ENCODE measurements around the gene SLC47A1.
A peak's percentile ranks its signal among the peaks of the same experiment; 100 is the strongest.

Gene SLC47A1, protein sequence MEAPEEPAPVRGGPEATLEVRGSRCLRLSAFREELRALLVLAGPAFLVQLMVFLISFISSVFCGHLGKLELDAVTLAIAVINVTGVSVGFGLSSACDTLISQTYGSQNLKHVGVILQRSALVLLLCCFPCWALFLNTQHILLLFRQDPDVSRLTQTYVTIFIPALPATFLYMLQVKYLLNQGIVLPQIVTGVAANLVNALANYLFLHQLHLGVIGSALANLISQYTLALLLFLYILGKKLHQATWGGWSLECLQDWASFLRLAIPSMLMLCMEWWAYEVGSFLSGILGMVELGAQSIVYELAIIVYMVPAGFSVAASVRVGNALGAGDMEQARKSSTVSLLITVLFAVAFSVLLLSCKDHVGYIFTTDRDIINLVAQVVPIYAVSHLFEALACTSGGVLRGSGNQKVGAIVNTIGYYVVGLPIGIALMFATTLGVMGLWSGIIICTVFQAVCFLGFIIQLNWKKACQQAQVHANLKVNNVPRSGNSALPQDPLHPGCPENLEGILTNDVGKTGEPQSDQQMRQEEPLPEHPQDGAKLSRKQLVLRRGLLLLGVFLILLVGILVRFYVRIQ

GRCh38 chr17:19533718-19534561 is at the start of gene SLC47A1:
Gene SLC47A1 (plus strand): TSS chr17:19533854. CDS start chr17:19533940, 86 bp downstream.
- Histone ChIP-seq H3K79me2 (ENCODE audit: insufficient read depth, low read length) (no peaks in the 10 kb centered on the region), H3K4me2 (ENCODE audit: low read depth, low read length, poor library complexity, severe bottlenecking) (no peak within 1 kb of the TSS), H3F3A (ENCODE audit: low read depth) (no peaks in the 10 kb centered on the region), H3K9me2 (replicated peaks; ENCODE audit: low read depth, low read length) (no peaks in the 10 kb centered on the region), H4K20me1 (ENCODE audit: insufficient read depth, low read length, poor library complexity, severe bottlenecking) (no peaks in the 10 kb centered on the region), H3K9ac (ENCODE audit: low read depth, low read length, poor library complexity, severe bottlenecking) (no peak within 1 kb of the TSS), H3K36me3 (ENCODE audit: insufficient read depth, low read length) (no peaks in the 10 kb centered on the region), H3K4me1 (ENCODE audit: insufficient read depth, low read length, poor library complexity, severe bottlenecking) (no peaks in the 10 kb centered on the region), H3K4me3 (ENCODE audit: low read length, poor library complexity, severe bottlenecking) (no peak within 1 kb of the TSS), H2AFZ (ENCODE audit: low read length) (peak within 1 kb of the TSS; percentile 67; the same call in 1 of the 2 replicates), H3K27me3 (ENCODE audit: insufficient read depth, low read length, poor library complexity, severe bottlenecking) (peaks cover 5% of the 10 kb centered on the region), H3K9me3 (ENCODE audit: insufficient read depth, low read depth, low read length) (no peaks in the 10 kb centered on the region)
- no peak for TF ChIP-seq EZH2phosphoT487 (IDR thresholded peaks at IDR 0.05; ENCODE audit: borderline replicate concordance)
- TF ChIP-seq CTCF (conservative IDR thresholded peaks at IDR 0.05; ENCODE audit: low read length), result no peak

GRCh38 chr17:19485800-19486340 is 47.8 kb upstream of the SLC47A1 start:
- H3K36me3 ChIP-seq (ENCODE audit: insufficient read depth, low read length), result no peaks in the 10 kb centered on the region
- H3K9ac ChIP-seq (ENCODE audit: low read depth, low read length, poor library complexity, severe bottlenecking), result no peak overlapping the region
- no peaks in the 10 kb centered on the region for H3K79me2 ChIP-seq (ENCODE audit: insufficient read depth, low read length)
- no peak for TF ChIP-seq CTCF (conservative IDR thresholded peaks at IDR 0.05; ENCODE audit: low read length)
- TF ChIP-seq EZH2phosphoT487 (IDR thresholded peaks at IDR 0.05; ENCODE audit: borderline replicate concordance), result no peak
- H3F3A ChIP-seq (ENCODE audit: low read depth), result no peaks in the 10 kb centered on the region
- no peaks in the 10 kb centered on the region for H3K4me1 ChIP-seq (ENCODE audit: insufficient read depth, low read length, poor library complexity, severe bottlenecking)
- H3K9me2 ChIP-seq (replicated peaks; ENCODE audit: low read depth, low read length), result no peaks in the 10 kb centered on the region
- H3K9me3 ChIP-seq (ENCODE audit: insufficient read depth, low read depth, low read length), result no peaks in the 10 kb centered on the region
- H4K20me1 ChIP-seq (ENCODE audit: insufficient read depth, low read length, poor library complexity, severe bottlenecking), result no peaks in the 10 kb centered on the region
- H2AFZ ChIP-seq (ENCODE audit: low read length), result no peak overlapping the region
- no peak overlapping the region for H3K4me2 ChIP-seq (ENCODE audit: low read depth, low read length, poor library complexity, severe bottlenecking)
- no peak overlapping the region for H3K4me3 ChIP-seq (ENCODE audit: low read length, poor library complexity, severe bottlenecking)
- H3K27me3 ChIP-seq (ENCODE audit: insufficient read depth, low read length, poor library complexity, severe bottlenecking), result no peaks in the 10 kb centered on the region

DNA sequence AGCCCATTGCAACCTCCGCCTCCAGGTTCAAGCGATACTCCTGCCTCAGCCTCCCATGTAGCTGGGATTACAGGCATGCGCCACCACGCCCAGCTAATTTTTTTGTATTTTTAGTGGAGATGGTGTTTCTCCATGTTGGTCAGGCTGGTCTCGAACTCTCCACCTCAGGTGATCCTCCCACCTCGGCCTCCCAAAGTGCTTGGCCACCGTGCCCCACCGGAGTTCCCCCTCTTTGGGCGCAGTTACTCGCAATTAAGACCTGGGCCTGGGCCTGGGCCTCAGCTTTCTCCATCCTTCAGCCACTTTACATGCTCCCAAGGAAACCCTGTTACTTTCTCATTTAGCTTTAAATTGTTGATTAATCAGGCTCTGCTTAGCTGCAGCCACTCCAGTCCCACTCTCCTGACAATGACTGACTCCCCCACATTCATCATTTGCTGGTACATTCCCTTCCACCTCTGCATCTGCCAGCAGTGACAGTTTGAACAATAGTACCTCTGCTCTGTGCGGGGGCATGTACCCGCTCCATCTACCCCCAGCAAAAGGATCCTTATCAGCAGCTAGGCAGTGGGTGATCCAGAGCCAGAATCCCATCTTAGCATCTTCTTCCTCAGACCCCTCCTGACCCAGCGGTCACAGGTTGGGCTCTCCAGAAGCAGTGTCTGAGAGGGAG is 47.2 kb upstream of the SLC47A1 start:
- Histone ChIP-seq H3K4me3 (ENCODE audit: low read length, poor library complexity, severe bottlenecking) (no peak overlapping the region), H3K36me3 (ENCODE audit: insufficient read depth, low read length) (no peaks in the 10 kb centered on the region), H3K27me3 (ENCODE audit: insufficient read depth, low read length, poor library complexity, severe bottlenecking) (no peaks in the 10 kb centered on the region), H3K79me2 (ENCODE audit: insufficient read depth, low read length) (no peaks in the 10 kb centered on the region), H2AFZ (ENCODE audit: low read length) (no peak overlapping the region), H3K4me1 (ENCODE audit: insufficient read depth, low read length, poor library complexity, severe bottlenecking) (no peaks in the 10 kb centered on the region), H3K9ac (ENCODE audit: low read depth, low read length, poor library complexity, severe bottlenecking) (no peak overlapping the region), H3K9me3 (ENCODE audit: insufficient read depth, low read depth, low read length) (no peaks in the 10 kb centered on the region), H3F3A (ENCODE audit: low read depth) (no peaks in the 10 kb centered on the region), H4K20me1 (ENCODE audit: insufficient read depth, low read length, poor library complexity, severe bottlenecking) (no peaks in the 10 kb centered on the region), H3K9me2 (replicated peaks; ENCODE audit: low read depth, low read length) (no peaks in the 10 kb centered on the region), H3K4me2 (ENCODE audit: low read depth, low read length, poor library complexity, severe bottlenecking) (no peak overlapping the region)
- TF ChIP-seq CTCF (conservative IDR thresholded peaks at IDR 0.05; ENCODE audit: low read length) (no peak), EZH2phosphoT487 (IDR thresholded peaks at IDR 0.05; ENCODE audit: borderline replicate concordance) (no peak)

Data from Loucy (cell line).